ENCODE results near the gene KLHL8. TPM values are rescaled to one million over a fixed set of nuclear protein-coding genes. Genes with fewer than 3 reads are reported as not detected.

KLHL8 gene
- total and polyA plus RNA-seq, 4 donors = 4.2 to 11.4 (median 8.5) TPM

DNA sequence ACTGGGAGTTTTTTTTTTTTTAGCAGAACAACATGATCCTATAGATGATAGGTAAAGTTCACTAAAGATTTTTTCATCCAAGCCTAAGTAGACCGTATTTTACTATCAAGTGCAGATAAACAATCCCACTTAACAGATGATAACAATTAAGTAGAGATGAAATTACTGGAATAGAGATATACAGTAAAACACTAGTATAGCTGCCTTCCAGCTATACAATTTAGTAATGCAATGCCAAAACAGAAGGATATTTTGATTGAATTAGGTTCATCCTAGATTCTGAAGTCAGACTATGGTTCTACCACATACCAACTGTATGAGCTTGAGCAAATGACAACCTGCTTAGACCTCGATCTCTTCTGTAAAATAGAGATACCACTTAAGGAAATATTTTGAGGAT, 24.3 kb downstream of the KLHL8 start:
- intact Hi-C loops (cut with DNase I) = no loop called here
- ATAC-seq (ENCODE audit: low FRiP score) (no peak), DNase-seq (no peak)
- 95 to 100% methylated on average over 2 of the region's 2 CpGs for WGBS, 2 donors
- Histone ChIP-seq H3K9me3 (ENCODE audit: control insufficient read depth, low read length) (no peaks in the 10 kb centered on the region), H3K36me3 (ENCODE audit: control insufficient read depth in 1 of 2, insufficient read depth in 2 of 2, low read length in 1 of 2) (no peaks in the 10 kb centered on the region), H3K27me3 (ENCODE audit: control insufficient read depth in 1 of 2, insufficient read depth in 2 of 2, low read length in 1 of 2) (no peaks in the 10 kb centered on the region), H3K27ac (ENCODE audit: low read depth in 1 of 2, low read length in 2 of 2) (no peak overlapping the region), H3K4me3 (ENCODE audit: low read length in 2 of 2) (no peak overlapping the region), H3K4me1 (ENCODE audit: control insufficient read depth in 1 of 2, insufficient read depth in 2 of 2, low read length in 2 of 2) (no peaks in the 10 kb centered on the region)

DNA sequence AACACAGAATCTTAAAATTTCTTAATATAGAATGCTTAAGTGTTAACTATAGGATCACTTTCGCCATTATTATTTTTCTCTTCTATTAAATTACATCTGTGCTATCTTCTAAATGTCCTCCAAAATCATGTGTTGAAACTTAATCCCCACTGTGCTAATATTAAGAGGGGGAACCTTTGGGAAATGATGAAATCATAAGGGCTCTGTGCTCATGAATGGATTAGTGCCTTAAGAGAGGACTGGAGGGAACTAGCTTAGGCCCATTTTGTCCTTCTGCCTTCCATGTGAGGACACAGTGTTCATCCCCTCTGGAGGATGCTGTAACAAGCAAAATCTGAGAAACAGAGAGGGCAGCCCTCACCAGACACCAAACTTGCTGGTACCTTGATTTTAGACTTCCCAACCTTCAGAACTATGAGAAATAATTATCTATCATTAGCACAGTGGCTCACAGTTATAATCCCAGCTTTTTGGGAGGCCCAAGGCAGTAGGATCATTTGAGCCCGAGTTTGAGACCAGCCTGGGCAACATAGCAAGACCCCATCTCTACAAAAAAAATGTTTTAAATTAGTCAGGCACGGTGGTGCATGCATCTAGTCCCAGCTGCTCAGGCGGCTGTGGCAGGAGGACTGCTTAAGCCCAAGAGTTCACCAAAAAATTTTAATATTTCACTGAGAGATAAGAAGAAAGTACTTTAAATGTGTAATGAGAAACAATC, 26.3 kb downstream of the KLHL8 start:
- no peaks in the 10 kb centered on the region for H3K36me3 ChIP-seq (ENCODE audit: control insufficient read depth in 1 of 2, insufficient read depth in 2 of 2, low read length in 1 of 2)
- 95% methylated on average over 4 of the region's 4 CpGs for WGBS, 2 donors
- H3K4me1 ChIP-seq (ENCODE audit: control insufficient read depth in 1 of 2, insufficient read depth in 2 of 2, low read length in 2 of 2) = no peaks in the 10 kb centered on the region
- no peaks in the 10 kb centered on the region for H3K9me3 ChIP-seq (ENCODE audit: control insufficient read depth, low read length)
- H3K27me3 ChIP-seq (ENCODE audit: control insufficient read depth in 1 of 2, insufficient read depth in 2 of 2, low read length in 1 of 2) = no peaks in the 10 kb centered on the region
- ATAC-seq (ENCODE audit: low FRiP score) (no peak), DNase-seq (no peak)
- intact Hi-C loops (cut with DNase I) = no loop called here
- no peak overlapping the region for H3K4me3 ChIP-seq (ENCODE audit: low read length in 2 of 2)
- H3K27ac ChIP-seq (ENCODE audit: low read depth in 1 of 2, low read length in 2 of 2) = no peak overlapping the region

DNA sequence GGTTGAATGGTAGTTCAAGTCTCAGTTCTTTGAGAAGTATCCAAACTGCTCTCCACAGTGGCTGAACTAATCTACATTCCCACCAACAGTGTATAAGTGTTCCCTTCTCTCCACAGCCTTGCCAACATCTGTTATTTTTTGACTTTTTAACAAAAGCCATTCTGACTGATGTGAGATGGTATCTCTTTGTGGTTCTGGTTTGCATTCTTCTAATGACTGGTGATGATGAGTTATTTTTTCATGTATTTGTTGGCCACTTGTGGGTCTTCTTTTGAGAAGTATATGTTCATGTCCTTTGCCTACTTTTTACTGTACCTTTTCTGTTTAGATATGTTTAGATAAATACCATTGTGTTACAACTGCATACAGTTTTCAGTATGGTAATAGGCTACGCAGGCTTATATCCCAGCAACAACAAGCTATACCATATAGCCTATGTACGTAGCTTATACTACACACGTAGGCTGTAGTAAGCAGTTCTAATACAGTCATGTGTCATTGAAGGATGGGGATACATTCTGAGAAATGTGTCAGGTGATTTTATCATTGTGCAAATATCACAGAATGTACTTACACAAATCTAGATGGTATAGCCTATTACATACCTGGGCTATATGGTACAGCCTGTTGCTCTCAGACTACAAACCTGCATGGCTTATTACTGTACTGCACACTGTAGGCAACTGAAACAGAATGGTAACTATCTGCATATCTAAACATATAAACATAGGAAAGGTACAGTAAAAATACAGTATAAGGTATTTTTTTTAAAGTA, 28.1 kb downstream of the KLHL8 start:
- ATAC-seq (ENCODE audit: low FRiP score) (no peak), DNase-seq (no peak)
- 98 to 99% methylated on average over 3 of the region's 3 CpGs for WGBS, 2 donors
- H3K36me3 ChIP-seq (ENCODE audit: control insufficient read depth in 1 of 2, insufficient read depth in 2 of 2, low read length in 1 of 2) = no peaks in the 10 kb centered on the region
- no peaks in the 10 kb centered on the region for H3K9me3 ChIP-seq (ENCODE audit: control insufficient read depth, low read length)
- H3K27ac ChIP-seq (ENCODE audit: low read depth in 1 of 2, low read length in 2 of 2) = no peak overlapping the region
- H3K27me3 ChIP-seq (ENCODE audit: control insufficient read depth in 1 of 2, insufficient read depth in 2 of 2, low read length in 1 of 2) = no peaks in the 10 kb centered on the region
- intact Hi-C loops (cut with DNase I) = no loop called here
- no peak overlapping the region for H3K4me3 ChIP-seq (ENCODE audit: low read length in 2 of 2)
- no peaks in the 10 kb centered on the region for H3K4me1 ChIP-seq (ENCODE audit: control insufficient read depth in 1 of 2, insufficient read depth in 2 of 2, low read length in 2 of 2)

DNA sequence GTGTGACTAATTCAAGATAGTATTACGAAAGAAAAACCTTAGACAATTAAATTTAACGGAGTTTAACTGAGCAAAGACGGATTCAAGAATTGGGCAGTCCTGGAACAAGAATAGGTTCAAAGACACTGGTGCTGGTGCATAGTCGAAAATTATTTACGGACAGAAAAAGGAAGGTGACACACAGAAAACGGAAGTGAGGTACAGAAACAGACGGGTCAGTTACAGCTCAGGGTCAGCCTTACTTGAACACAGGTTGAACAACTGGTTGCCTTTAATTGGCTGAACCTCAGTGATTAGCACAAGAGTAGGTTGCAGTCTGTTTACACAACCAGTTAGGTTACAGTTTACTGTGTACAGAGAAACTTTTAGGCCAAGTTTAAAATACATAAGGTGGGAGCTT, 31.5 kb downstream of the KLHL8 start:
- Histone ChIP-seq H3K27ac (ENCODE audit: low read depth in 1 of 2, low read length in 2 of 2) (no peak overlapping the region), H3K4me3 (ENCODE audit: low read length in 2 of 2) (no peak overlapping the region), H3K36me3 (ENCODE audit: control insufficient read depth in 1 of 2, insufficient read depth in 2 of 2, low read length in 1 of 2) (no peaks in the 10 kb centered on the region), H3K9me3 (ENCODE audit: control insufficient read depth, low read length) (no peaks in the 10 kb centered on the region), H3K27me3 (ENCODE audit: control insufficient read depth in 1 of 2, insufficient read depth in 2 of 2, low read length in 1 of 2) (no peaks in the 10 kb centered on the region), H3K4me1 (ENCODE audit: control insufficient read depth in 1 of 2, insufficient read depth in 2 of 2, low read length in 2 of 2) (no peaks in the 10 kb centered on the region)
- intact Hi-C loops (cut with DNase I) = no loop called here
- ATAC-seq (ENCODE audit: low FRiP score) = no peak
- 96% methylated on average over 7 of the region's 7 CpGs for WGBS, 2 donors
- no peak for DNase-seq

DNA sequence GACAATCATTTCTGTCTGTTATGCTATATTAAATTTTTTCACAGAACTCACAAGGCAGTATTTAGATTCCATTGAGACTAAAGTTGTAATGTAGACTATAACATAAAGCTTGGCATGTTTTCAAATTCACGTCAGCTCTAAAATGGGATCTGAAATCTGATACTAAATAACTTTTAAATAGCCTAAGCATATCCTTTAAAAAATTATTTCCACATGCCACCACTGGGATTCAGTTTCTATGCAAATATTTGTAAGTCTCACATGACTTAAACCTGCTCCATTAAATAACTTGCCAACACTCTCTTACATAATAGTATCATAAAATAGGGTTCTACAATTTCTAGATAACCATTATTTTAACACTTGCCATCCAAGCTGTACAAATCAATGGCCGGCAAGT, 32.4 kb downstream of the KLHL8 start:
- WGBS, 2 donors = 41 to 57% methylated on average over 2 of the region's 2 CpGs
- no peak for ATAC-seq (ENCODE audit: low FRiP score)
- Histone ChIP-seq H3K36me3 (ENCODE audit: control insufficient read depth in 1 of 2, insufficient read depth in 2 of 2, low read length in 1 of 2) (no peaks in the 10 kb centered on the region), H3K4me3 (ENCODE audit: low read length in 2 of 2) (no peak overlapping the region), H3K27me3 (ENCODE audit: control insufficient read depth in 1 of 2, insufficient read depth in 2 of 2, low read length in 1 of 2) (no peaks in the 10 kb centered on the region), H3K27ac (ENCODE audit: low read depth in 1 of 2, low read length in 2 of 2) (no peak overlapping the region), H3K4me1 (ENCODE audit: control insufficient read depth in 1 of 2, insufficient read depth in 2 of 2, low read length in 2 of 2) (no peaks in the 10 kb centered on the region), H3K9me3 (ENCODE audit: control insufficient read depth, low read length) (no peaks in the 10 kb centered on the region)
- no peak for DNase-seq
- intact Hi-C loops (cut with DNase I) = no loop called here

DNA sequence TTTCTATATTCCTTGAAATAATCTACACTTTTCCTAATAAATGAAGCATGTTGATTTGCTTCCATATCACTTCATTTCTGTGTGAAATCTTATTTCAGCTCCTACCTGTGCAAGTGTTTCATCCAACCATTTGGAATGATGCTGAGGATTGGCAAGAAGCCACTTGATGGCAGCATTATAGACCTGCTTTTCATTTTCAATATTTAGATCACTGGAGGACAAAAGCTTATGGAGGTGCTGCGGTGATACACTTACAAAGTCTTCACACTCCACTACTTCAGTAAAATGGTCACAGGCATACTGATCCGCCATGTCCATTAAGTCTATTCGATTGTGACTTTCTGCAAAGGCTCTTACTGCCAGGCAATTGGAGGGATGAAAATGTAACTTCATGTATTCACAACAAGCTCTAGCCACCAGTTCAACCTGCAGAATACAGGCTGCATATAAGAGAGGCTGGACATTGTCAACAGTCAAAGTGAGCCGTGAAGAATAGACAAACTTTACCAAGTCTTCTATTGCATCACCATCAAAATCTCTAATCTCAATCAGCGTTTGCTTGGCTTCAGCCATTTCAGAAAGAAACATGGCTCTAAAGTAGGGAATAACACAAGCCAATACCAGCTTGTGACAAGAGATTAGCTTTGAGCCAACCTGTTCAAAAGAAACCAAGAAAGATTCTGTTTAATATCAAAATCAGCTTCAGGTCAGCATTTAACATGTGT, 35.1 kb downstream of the KLHL8 start:
- no peak for DNase-seq
- Histone ChIP-seq H3K36me3 (ENCODE audit: control insufficient read depth in 1 of 2, insufficient read depth in 2 of 2, low read length in 1 of 2) (no peaks in the 10 kb centered on the region), H3K9me3 (ENCODE audit: control insufficient read depth, low read length) (no peaks in the 10 kb centered on the region), H3K4me3 (ENCODE audit: low read length in 2 of 2) (no peak overlapping the region), H3K4me1 (ENCODE audit: control insufficient read depth in 1 of 2, insufficient read depth in 2 of 2, low read length in 2 of 2) (no peaks in the 10 kb centered on the region), H3K27me3 (ENCODE audit: control insufficient read depth in 1 of 2, insufficient read depth in 2 of 2, low read length in 1 of 2) (no peaks in the 10 kb centered on the region), H3K27ac (ENCODE audit: low read depth in 1 of 2, low read length in 2 of 2) (no peak overlapping the region)
- no peak for ATAC-seq (ENCODE audit: low FRiP score)
- 82 to 85% methylated on average over 5 of the region's 5 CpGs for WGBS, 2 donors
- intact Hi-C loops (cut with DNase I) = no loop called here

DNA sequence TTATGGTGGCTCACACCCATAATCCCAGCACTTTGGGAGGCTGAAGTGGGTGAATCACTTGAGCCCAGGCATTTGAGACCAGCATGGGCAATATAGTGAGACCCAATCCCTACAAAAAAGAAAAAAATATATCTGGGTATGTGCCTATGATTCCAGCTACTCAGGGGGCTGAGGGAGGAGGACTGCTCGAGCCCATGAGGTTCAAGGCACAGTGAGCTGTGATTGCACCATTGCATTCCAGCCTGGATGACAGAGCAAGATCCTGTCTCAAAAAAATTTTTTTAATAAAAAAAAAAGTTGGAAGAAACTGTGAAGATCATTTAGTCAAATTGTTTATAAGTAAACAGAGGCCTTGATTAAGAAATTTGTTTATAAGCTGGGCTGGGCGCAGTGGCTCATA, 39.7 kb downstream of the KLHL8 start:
- WGBS, 2 donors = 95 to 96% methylated on average over 2 of the region's 2 CpGs
- DNase-seq (no peak), ATAC-seq (ENCODE audit: low FRiP score) (no peak)
- Histone ChIP-seq H3K4me3 (ENCODE audit: low read length in 2 of 2) (no peak overlapping the region), H3K27ac (ENCODE audit: low read depth in 1 of 2, low read length in 2 of 2) (no peak overlapping the region), H3K27me3 (ENCODE audit: control insufficient read depth in 1 of 2, insufficient read depth in 2 of 2, low read length in 1 of 2) (no peaks in the 10 kb centered on the region), H3K4me1 (ENCODE audit: control insufficient read depth in 1 of 2, insufficient read depth in 2 of 2, low read length in 2 of 2) (no peaks in the 10 kb centered on the region), H3K36me3 (ENCODE audit: control insufficient read depth in 1 of 2, insufficient read depth in 2 of 2, low read length in 1 of 2) (peaks cover 3 to 4% of the 10 kb centered on the region in 2 donors), H3K9me3 (ENCODE audit: control insufficient read depth, low read length) (no peaks in the 10 kb centered on the region)
- intact Hi-C loops (cut with DNase I) = no loop called here

DNA sequence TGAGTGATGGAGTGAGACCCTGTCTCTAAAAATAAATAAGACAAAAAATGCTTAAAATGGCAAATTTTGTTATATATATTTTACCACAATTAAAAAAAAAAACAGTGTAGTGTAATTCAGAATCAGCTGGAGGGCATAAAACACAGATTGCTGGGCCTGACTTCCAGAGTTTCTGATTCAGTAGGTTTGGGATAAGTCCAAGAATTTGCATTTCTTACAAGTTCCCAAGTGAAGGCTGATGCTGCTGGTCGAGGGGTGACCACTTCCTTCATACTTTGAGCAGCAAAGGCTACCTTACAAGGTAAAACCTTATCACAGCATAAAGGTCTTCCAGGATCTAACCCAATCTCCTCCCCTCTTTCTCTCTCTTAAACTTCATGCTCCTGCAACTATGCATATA, 40.7 kb downstream of the KLHL8 start:
- ATAC-seq (ENCODE audit: low FRiP score) (no peak), DNase-seq (no peak)
- no peak overlapping the region for H3K27ac ChIP-seq (ENCODE audit: low read depth in 1 of 2, low read length in 2 of 2)
- peaks cover 3 to 4% of the 10 kb centered on the region in 2 donors for H3K36me3 ChIP-seq (ENCODE audit: control insufficient read depth in 1 of 2, insufficient read depth in 2 of 2, low read length in 1 of 2)
- WGBS, 2 donors = 37 to 46% methylated on average over 1 of the region's 1 CpG
- no peak overlapping the region for H3K4me3 ChIP-seq (ENCODE audit: low read length in 2 of 2)
- H3K4me1 ChIP-seq (ENCODE audit: control insufficient read depth in 1 of 2, insufficient read depth in 2 of 2, low read length in 2 of 2) = no peaks in the 10 kb centered on the region
- intact Hi-C loops (cut with DNase I) = no loop called here
- no peaks in the 10 kb centered on the region for H3K9me3 ChIP-seq (ENCODE audit: control insufficient read depth, low read length)
- H3K27me3 ChIP-seq (ENCODE audit: control insufficient read depth in 1 of 2, insufficient read depth in 2 of 2, low read length in 1 of 2) = no peaks in the 10 kb centered on the region

All from aorta (tissue), 5 donors.